ENCODE data around the gene ANXA4. TPM values are rescaled to one million over a fixed set of nuclear protein-coding genes. Genes with fewer than 3 reads are reported as not detected.
"Not testable (repeated sequence)": the region's sequence is repeated elsewhere in the genome, so short reads cannot be mapped to it uniquely, and the experiment has no call there.

Gene ANXA4
- polyA plus RNA-seq, 2 donors: 25.7 to 57.0 TPM

DNA sequence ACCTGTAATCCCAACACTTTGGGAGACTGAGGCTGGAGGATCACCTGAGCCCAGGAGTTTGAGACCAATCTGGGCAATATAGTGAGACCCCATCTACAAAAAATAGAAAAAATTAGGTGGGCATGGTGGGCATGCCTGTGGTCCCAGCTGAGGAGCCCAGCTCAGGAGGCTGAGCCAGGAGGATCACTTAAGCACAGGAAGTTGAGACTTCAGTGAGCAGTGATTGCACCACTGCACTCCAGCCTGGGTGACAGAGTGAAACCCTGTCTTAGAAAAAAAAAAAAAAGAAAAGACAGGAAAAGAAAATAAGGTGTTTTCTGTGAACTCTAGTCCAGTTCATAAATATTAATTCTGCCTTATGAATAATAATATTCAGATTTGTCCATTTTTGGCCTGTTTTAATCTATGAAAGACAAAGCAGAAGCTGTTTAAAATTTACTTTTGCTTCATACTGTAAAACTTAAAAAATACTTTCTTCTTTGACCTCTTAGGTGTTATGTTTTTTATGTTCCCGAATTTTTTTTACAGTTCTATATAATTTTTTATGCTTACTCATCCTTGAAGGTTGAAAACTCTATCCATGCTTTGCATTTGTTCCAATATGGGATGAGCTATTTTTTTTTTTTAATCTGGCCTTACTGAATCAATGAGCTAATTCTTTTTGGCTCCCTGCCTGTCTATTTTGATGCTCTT lies 8.4 kb upstream of the ANXA4 start:
- WGBS, 2 donors: 42 to 49% methylated on average over 1 of the region's 1 CpG
- Histone ChIP-seq H3K4me1 (ENCODE audit: control insufficient read depth in 2 of 2, insufficient read depth in 2 of 2, low read length in 1 of 2) (no peaks in the 10 kb centered on the region), H3K36me3 (ENCODE audit: control insufficient read depth in 2 of 2, insufficient read depth in 2 of 2, low read length in 1 of 2) (no peaks in the 10 kb centered on the region), H3K27ac (ENCODE audit: low read depth in 2 of 2, low read length in 1 of 2) (no peak overlapping the region), H3K4me3 (ENCODE audit: low read depth in 1 of 2, low read length in 2 of 2) (no peak overlapping the region), H3K9me3 (ENCODE audit: control insufficient read depth in 2 of 2, insufficient read depth in 1 of 2, low read depth in 1 of 2, low read length in 1 of 2) (no peaks in the 10 kb centered on the region), H3K27me3 (ENCODE audit: control insufficient read depth in 1 of 2, insufficient read depth in 2 of 2, low read length in 2 of 2) (no peaks in the 10 kb centered on the region)

GRCh38 chr2:69734035-69734611 lies 7.8 kb upstream of the ANXA4 start:
- no peaks in the 10 kb centered on the region for H3K9me3 ChIP-seq (ENCODE audit: control insufficient read depth in 2 of 2, insufficient read depth in 1 of 2, low read depth in 1 of 2, low read length in 1 of 2)
- H3K27ac ChIP-seq (ENCODE audit: low read depth in 2 of 2, low read length in 1 of 2): no peak overlapping the region
- H3K36me3 ChIP-seq (ENCODE audit: control insufficient read depth in 2 of 2, insufficient read depth in 2 of 2, low read length in 1 of 2): no peaks in the 10 kb centered on the region
- H3K27me3 ChIP-seq (ENCODE audit: control insufficient read depth in 1 of 2, insufficient read depth in 2 of 2, low read length in 2 of 2): no peaks in the 10 kb centered on the region
- H3K4me3 ChIP-seq (ENCODE audit: low read depth in 1 of 2, low read length in 2 of 2): no peak overlapping the region
- no peaks in the 10 kb centered on the region for H3K4me1 ChIP-seq (ENCODE audit: control insufficient read depth in 2 of 2, insufficient read depth in 2 of 2, low read length in 1 of 2)
- WGBS, 2 donors: 53 to 54% methylated on average over 5 of the region's 5 CpGs

DNA sequence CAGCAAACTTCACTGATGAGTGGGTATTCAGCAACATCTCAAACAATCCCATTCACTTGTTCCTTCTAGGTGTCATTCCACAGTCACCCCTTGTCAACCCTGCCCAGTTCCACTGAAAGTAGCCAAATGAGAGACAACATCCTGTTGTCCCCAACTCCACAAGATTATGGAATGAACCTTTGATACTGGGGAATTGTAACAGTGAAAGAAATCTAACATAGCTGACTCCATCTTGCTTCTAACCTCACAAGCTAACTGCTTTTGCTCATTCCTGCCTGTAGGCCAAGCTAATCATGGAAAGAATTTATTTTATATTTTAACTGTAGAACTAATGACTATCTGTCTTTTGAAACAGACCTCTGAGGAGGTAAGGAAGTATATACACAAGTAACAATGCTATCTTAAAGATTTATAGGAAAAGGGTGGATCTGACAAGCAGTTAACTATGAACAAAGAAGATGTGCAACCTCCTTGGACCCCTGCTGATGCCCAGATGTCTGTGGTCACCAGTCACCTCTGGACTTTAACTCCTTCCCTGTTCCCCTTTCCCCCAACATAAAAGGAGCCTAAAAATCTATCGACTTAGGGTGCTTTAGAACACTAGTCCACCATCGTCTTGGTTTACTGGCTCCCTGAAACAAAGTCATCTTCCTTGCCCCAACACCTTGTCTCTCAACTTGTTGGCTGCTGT lies 6.9 kb upstream of the ANXA4 start:
- WGBS, 2 donors: 94 to 97% methylated on average over 2 of the region's 2 CpGs
- H3K9me3 ChIP-seq (ENCODE audit: control insufficient read depth in 2 of 2, insufficient read depth in 1 of 2, low read depth in 1 of 2, low read length in 1 of 2): no peaks in the 10 kb centered on the region
- no peaks in the 10 kb centered on the region for H3K4me1 ChIP-seq (ENCODE audit: control insufficient read depth in 2 of 2, insufficient read depth in 2 of 2, low read length in 1 of 2)
- H3K27me3 ChIP-seq (ENCODE audit: control insufficient read depth in 1 of 2, insufficient read depth in 2 of 2, low read length in 2 of 2): no peaks in the 10 kb centered on the region
- no peaks in the 10 kb centered on the region for H3K36me3 ChIP-seq (ENCODE audit: control insufficient read depth in 2 of 2, insufficient read depth in 2 of 2, low read length in 1 of 2)
- no peak overlapping the region for H3K4me3 ChIP-seq (ENCODE audit: low read depth in 1 of 2, low read length in 2 of 2)
- no peak overlapping the region for H3K27ac ChIP-seq (ENCODE audit: low read depth in 2 of 2, low read length in 1 of 2)

DNA sequence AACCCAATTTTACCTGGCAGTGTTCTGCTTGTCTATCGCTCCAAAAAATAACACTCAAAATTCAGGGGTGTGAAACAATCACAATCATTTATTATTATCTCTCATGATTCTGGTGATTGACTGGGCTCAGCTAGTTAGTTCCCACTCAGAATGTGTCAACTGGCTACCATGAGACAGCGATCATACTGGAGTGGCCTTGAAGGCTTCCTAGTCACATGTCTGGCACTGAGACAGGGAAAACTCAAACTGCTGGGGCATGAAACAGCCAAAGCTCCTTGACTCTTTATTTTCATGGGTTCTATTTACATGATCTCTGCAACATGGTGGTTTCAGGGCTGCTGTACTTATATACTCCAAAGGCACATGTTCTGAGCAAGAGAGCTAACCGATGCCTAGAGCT lies 6.2 kb upstream of the ANXA4 start:
- no peaks in the 10 kb centered on the region for H3K36me3 ChIP-seq (ENCODE audit: control insufficient read depth in 2 of 2, insufficient read depth in 2 of 2, low read length in 1 of 2)
- H3K9me3 ChIP-seq (ENCODE audit: control insufficient read depth in 2 of 2, insufficient read depth in 1 of 2, low read depth in 1 of 2, low read length in 1 of 2): no peaks in the 10 kb centered on the region
- 75 to 88% methylated on average over 3 of the region's 3 CpGs for WGBS, 2 donors
- H3K27me3 ChIP-seq (ENCODE audit: control insufficient read depth in 1 of 2, insufficient read depth in 2 of 2, low read length in 2 of 2): no peaks in the 10 kb centered on the region
- no peak overlapping the region for H3K27ac ChIP-seq (ENCODE audit: low read depth in 2 of 2, low read length in 1 of 2)
- no peak overlapping the region for H3K4me3 ChIP-seq (ENCODE audit: low read depth in 1 of 2, low read length in 2 of 2)
- no peaks in the 10 kb centered on the region for H3K4me1 ChIP-seq (ENCODE audit: control insufficient read depth in 2 of 2, insufficient read depth in 2 of 2, low read length in 1 of 2)

- H3K27ac ChIP-seq (ENCODE audit: low read depth in 2 of 2, low read length in 1 of 2); H3K36me3 ChIP-seq (ENCODE audit: control insufficient read depth in 2 of 2, insufficient read depth in 2 of 2, low read length in 1 of 2); H3K9me3 ChIP-seq (ENCODE audit: control insufficient read depth in 2 of 2, insufficient read depth in 1 of 2, low read depth in 1 of 2, low read length in 1 of 2); H3K27me3 ChIP-seq (ENCODE audit: control insufficient read depth in 1 of 2, insufficient read depth in 2 of 2, low read length in 2 of 2); H3K4me3 ChIP-seq (ENCODE audit: low read depth in 1 of 2, low read length in 2 of 2); H3K4me1 ChIP-seq (ENCODE audit: control insufficient read depth in 2 of 2, insufficient read depth in 2 of 2, low read length in 1 of 2): not testable (repeated sequence)
- WGBS, 2 donors: 52 to 54% methylated on average over 2 to 3 of the region's 3 CpGs
Measured at GRCh38 chr2:69738149-69738548, 3.8 kb upstream of the ANXA4 start.

DNA sequence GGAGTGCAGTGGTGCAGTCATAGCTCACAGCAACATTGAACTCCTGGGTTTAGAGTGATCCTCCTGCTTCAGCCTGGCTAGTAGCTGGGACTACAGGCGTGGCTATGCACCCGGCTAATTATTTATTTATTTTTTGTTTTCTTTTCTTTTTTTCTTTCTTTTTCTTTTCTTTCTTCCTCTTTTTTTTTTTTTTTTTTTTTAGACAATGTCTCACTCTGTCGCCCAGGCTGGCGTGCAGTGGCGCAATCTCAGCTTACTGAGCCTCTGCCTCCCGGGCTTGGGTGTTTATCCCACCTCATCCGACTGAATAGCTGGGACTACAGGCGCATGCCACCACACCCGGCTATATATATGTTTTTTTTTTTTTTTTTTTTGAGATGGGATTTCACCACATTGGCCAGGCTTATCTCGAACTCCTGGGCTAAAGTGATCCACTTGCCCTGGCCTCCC lies 1.4 kb upstream of the ANXA4 start:
- Histone ChIP-seq H3K4me3 (ENCODE audit: low read depth in 1 of 2, low read length in 2 of 2) (peak overlapping the region in 1 of 2 donors; percentile 89), H3K9me3 (ENCODE audit: control insufficient read depth in 2 of 2, insufficient read depth in 1 of 2, low read depth in 1 of 2, low read length in 1 of 2) (no peaks in the 10 kb centered on the region), H3K36me3 (ENCODE audit: control insufficient read depth in 2 of 2, insufficient read depth in 2 of 2, low read length in 1 of 2) (no peaks in the 10 kb centered on the region), H3K27ac (ENCODE audit: low read depth in 2 of 2, low read length in 1 of 2) (peak overlapping the region; percentile 77 to 93), H3K27me3 (ENCODE audit: control insufficient read depth in 1 of 2, insufficient read depth in 2 of 2, low read length in 2 of 2) (no peaks in the 10 kb centered on the region), H3K4me1 (ENCODE audit: control insufficient read depth in 2 of 2, insufficient read depth in 2 of 2, low read length in 1 of 2) (no peaks in the 10 kb centered on the region)
- WGBS, 2 donors: 43 to 45% methylated on average over 10 of the region's 10 CpGs

DNA sequence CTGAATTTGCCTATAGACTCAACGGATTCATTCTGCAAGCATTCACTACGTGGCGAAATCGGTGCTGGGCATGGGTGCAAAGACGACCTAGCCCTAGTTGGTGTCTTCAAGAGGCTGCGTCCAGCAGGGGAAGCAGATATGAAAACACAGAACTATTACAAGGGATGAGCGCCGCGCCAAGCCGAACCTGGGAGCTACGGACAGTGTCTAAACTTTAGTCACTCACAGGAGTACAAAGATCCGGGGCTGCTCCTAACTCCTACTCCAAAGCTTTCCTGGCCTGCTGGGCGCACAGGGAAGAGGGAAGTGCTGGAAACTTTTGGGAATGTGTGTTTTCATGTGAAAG lies 732 bp upstream of the ANXA4 start:
- WGBS, 2 donors: 1 to 3% methylated on average over 13 of the region's 13 CpGs
- no peaks in the 10 kb centered on the region for H3K9me3 ChIP-seq (ENCODE audit: control insufficient read depth in 2 of 2, insufficient read depth in 1 of 2, low read depth in 1 of 2, low read length in 1 of 2)
- H3K4me3 ChIP-seq (ENCODE audit: low read depth in 1 of 2, low read length in 2 of 2): peak overlapping the region; percentile 75 to 89
- no peaks in the 10 kb centered on the region for H3K36me3 ChIP-seq (ENCODE audit: control insufficient read depth in 2 of 2, insufficient read depth in 2 of 2, low read length in 1 of 2)
- no peaks in the 10 kb centered on the region for H3K4me1 ChIP-seq (ENCODE audit: control insufficient read depth in 2 of 2, insufficient read depth in 2 of 2, low read length in 1 of 2)
- H3K27me3 ChIP-seq (ENCODE audit: control insufficient read depth in 1 of 2, insufficient read depth in 2 of 2, low read length in 2 of 2): no peaks in the 10 kb centered on the region
- peak overlapping the region; percentile 93 to 95 for H3K27ac ChIP-seq (ENCODE audit: low read depth in 2 of 2, low read length in 1 of 2)

GRCh38 chr2:69742322-69742952 lies 503 bp downstream of the ANXA4 start:
- no peaks in the 10 kb centered on the region for H3K9me3 ChIP-seq (ENCODE audit: control insufficient read depth in 2 of 2, insufficient read depth in 1 of 2, low read depth in 1 of 2, low read length in 1 of 2)
- no peaks in the 10 kb centered on the region for H3K4me1 ChIP-seq (ENCODE audit: control insufficient read depth in 2 of 2, insufficient read depth in 2 of 2, low read length in 1 of 2)
- H3K4me3 ChIP-seq (ENCODE audit: low read depth in 1 of 2, low read length in 2 of 2): peak overlapping the region; percentile 75 to 89
- H3K27ac ChIP-seq (ENCODE audit: low read depth in 2 of 2, low read length in 1 of 2): peak overlapping the region; percentile 93 to 95
- WGBS, 2 donors: 9 to 10% methylated on average over 22 of the region's 22 CpGs
- H3K36me3 ChIP-seq (ENCODE audit: control insufficient read depth in 2 of 2, insufficient read depth in 2 of 2, low read length in 1 of 2): no peaks in the 10 kb centered on the region
- no peaks in the 10 kb centered on the region for H3K27me3 ChIP-seq (ENCODE audit: control insufficient read depth in 1 of 2, insufficient read depth in 2 of 2, low read length in 2 of 2)

DNA sequence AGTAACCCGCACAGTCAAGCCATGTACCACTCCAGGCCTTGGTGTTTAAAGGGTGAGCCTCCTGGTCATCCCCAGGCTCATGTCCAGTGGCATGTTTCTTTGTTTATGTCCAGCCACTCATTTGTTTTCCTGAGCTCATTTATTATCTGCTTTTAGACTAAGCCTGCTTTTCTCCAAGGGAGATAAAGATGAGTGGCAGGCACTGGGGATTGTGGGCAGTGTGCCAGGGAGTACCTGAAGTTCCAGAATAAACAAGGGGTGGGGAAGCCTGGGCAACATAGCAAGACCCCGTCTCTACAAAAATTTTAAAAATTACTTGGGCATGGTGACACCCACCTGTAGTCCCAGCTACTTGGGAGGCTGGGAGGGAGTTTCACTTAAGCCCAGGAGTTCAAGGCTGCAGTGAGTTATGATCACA lies 1.9 kb downstream of the ANXA4 start:
- no peaks in the 10 kb centered on the region for H3K9me3 ChIP-seq (ENCODE audit: control insufficient read depth in 2 of 2, insufficient read depth in 1 of 2, low read depth in 1 of 2, low read length in 1 of 2)
- H3K4me1 ChIP-seq (ENCODE audit: control insufficient read depth in 2 of 2, insufficient read depth in 2 of 2, low read length in 1 of 2): no peaks in the 10 kb centered on the region
- no peaks in the 10 kb centered on the region for H3K27me3 ChIP-seq (ENCODE audit: control insufficient read depth in 1 of 2, insufficient read depth in 2 of 2, low read length in 2 of 2)
- no peaks in the 10 kb centered on the region for H3K36me3 ChIP-seq (ENCODE audit: control insufficient read depth in 2 of 2, insufficient read depth in 2 of 2, low read length in 1 of 2)
- WGBS, 2 donors: 68 to 77% methylated on average over 2 of the region's 2 CpGs
- H3K27ac ChIP-seq (ENCODE audit: low read depth in 2 of 2, low read length in 1 of 2): peak overlapping the region in 1 of 2 donors; percentile 6
- H3K4me3 ChIP-seq (ENCODE audit: low read depth in 1 of 2, low read length in 2 of 2): no peak overlapping the region

Measured in esophagus (tissue), 2 donors.